GM10266 (cell line): Measurements from ENCODE around the gene SEPTIN10.
"Not testable (repeated sequence)": the region's sequence is repeated elsewhere in the genome, so short reads cannot be mapped to it uniquely, and the experiment has no call there.

Experiments used
- DNase-seq: peaks from one replicate; pipeline ENCODE4 v3.0.0; 2012; ENCODE audit errors: extremely low spot score
- CTCF ChIP-seq: IDR thresholded peaks from 2 replicates; pipeline ENCODE4 v1.5.1; 2012; ENCODE audit warnings: mild to moderate bottlenecking, low read depth; ENCODE audit not compliant: control insufficient read depth, insufficient read depth; ENCODE audit errors: missing control alignments

Gene SEPTIN10

GRCh38 chr2:109631741-109632140 lies 18.0 kb upstream of the SEPTIN10 start:
- no peak for TF ChIP-seq CTCF
- DNase-seq, result no peak

- no peak for TF ChIP-seq CTCF
- DNase-seq, result no peak
Observed at GRCh38 chr2:109630441-109631430, 17.0 kb upstream of the SEPTIN10 start.

- TF ChIP-seq CTCF, result no peak
- no peak for DNase-seq
Observed at GRCh38 chr2:109629867-109630266, 16.1 kb upstream of the SEPTIN10 start.

GRCh38 chr2:109628321-109628720 lies 14.6 kb upstream of the SEPTIN10 start:
- DNase-seq, result not testable (repeated sequence)

GRCh38 chr2:109624339-109624738 lies 10.6 kb upstream of the SEPTIN10 start:
- no peak for TF ChIP-seq CTCF
- no peak for DNase-seq

- no peak for DNase-seq
Observed at GRCh38 chr2:109623923-109624322, 10.2 kb upstream of the SEPTIN10 start.

GRCh38 chr2:109623297-109623696 lies 9.5 kb upstream of the SEPTIN10 start:
- DNase-seq, result no peak
- TF ChIP-seq CTCF, result no peak

More at GRCh38 chr2:109623923-109624322, 10.2 kb upstream of the SEPTIN10 start:
- no peak for TF ChIP-seq CTCF
